ENCODE data around the gene MTNR1A. TPM values are rescaled to one million over a fixed set of nuclear protein-coding genes. Genes with fewer than 3 reads are reported as not detected.

The MTNR1A gene
- total and polyA plus RNA-seq, 2 donors (not counting 1 experiment from before 2014, with no cell fraction given), result not detected

GRCh38 chr4:186593587-186593973 lies 38.2 kb upstream of the MTNR1A start:
- Histone ChIP-seq H4K20me1 (ENCODE audit: control insufficient read depth, insufficient read depth, low read length, poor library complexity, severe bottlenecking) (no peaks in the 10 kb centered on the region), H3K36me3 (replicated peaks in 1 of 2; ENCODE audit: control extremely low read depth in 1 of 2, control insufficient read depth in 1 of 2, extremely low read depth in 1 of 2, insufficient read depth in 2 of 2, low read length in 1 of 2) (no peaks in the 10 kb centered on the region), H3K4me2 (replicated peaks; ENCODE audit: low read depth, low read length, poor library complexity, severe bottlenecking) (no peak overlapping the region), H3K4me3 (ENCODE audit: control extremely low read depth in 1 of 5, extremely low read depth in 1 of 5, insufficient read depth in 1 of 5, low read depth in 2 of 5, low read length in 4 of 5) (no peak overlapping the region), H3K27ac (ENCODE audit: low read length in 2 of 2) (no peak overlapping the region), H3K9ac (ENCODE audit: low read length) (no peak overlapping the region), H3K9me3 (ENCODE audit: control extremely low read depth in 1 of 3, control insufficient read depth in 2 of 3, insufficient read depth in 1 of 3, low read length in 2 of 3) (peaks cover 0 to 4% (median 0%) of the 10 kb centered on the region in 3 donors), H3K4me1 (ENCODE audit: control insufficient read depth in 2 of 2, insufficient read depth in 2 of 2, low read length in 2 of 2) (no peaks in the 10 kb centered on the region), H2AFZ (ENCODE audit: insufficient read depth, low read depth, low read length, poor library complexity, severe bottlenecking) (no peak overlapping the region), H3K27me3 (replicated peaks in 1 of 4; ENCODE audit: control extremely low read depth in 1 of 4, control insufficient read depth in 3 of 4, insufficient read depth in 4 of 4, low read length in 3 of 4) (no peaks in the 10 kb centered on the region), H3K79me2 (ENCODE audit: control insufficient read depth, insufficient read depth, low read length) (no peaks in the 10 kb centered on the region)
- Mint-ChIP-seq H3K4me3 (no peak overlapping the region), H3K27me3 (no peaks in the 10 kb centered on the region), H3K4me1 (no peaks in the 10 kb centered on the region), H3K9me3 (ENCODE audit: insufficient read depth) (no peaks in the 10 kb centered on the region), H3K27ac (no peak overlapping the region)
- 86% methylated on average over 4 of the region's 7 CpGs for WGBS (ENCODE audit: insufficient coverage)
- ChIA-PET POLR2A (no interaction called here), CTCF (no interaction called here)
- TF ChIP-seq EZH2 (IDR thresholded peaks at IDR 0.05; ENCODE audit: borderline replicate concordance, insufficient read depth, low read depth, low read length, poor library complexity, severe bottlenecking), result no peak
- TF ChIP-seq, protein P1, sequence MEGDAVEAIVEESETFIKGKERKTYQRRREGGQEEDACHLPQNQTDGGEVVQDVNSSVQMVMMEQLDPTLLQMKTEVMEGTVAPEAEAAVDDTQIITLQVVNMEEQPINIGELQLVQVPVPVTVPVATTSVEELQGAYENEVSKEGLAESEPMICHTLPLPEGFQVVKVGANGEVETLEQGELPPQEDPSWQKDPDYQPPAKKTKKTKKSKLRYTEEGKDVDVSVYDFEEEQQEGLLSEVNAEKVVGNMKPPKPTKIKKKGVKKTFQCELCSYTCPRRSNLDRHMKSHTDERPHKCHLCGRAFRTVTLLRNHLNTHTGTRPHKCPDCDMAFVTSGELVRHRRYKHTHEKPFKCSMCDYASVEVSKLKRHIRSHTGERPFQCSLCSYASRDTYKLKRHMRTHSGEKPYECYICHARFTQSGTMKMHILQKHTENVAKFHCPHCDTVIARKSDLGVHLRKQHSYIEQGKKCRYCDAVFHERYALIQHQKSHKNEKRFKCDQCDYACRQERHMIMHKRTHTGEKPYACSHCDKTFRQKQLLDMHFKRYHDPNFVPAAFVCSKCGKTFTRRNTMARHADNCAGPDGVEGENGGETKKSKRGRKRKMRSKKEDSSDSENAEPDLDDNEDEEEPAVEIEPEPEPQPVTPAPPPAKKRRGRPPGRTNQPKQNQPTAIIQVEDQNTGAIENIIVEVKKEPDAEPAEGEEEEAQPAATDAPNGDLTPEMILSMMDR (IDR thresholded peaks at IDR 0.05), result no peak
- intact Hi-C loops (cut with micrococcal nuclease), result no loop called here
- DNase-seq, result no peak
- no peak for ATAC-seq (ENCODE audit: low read depth)

- no peak overlapping the region for H3K27ac Mint-ChIP-seq
- Histone ChIP-seq H3K4me2 (replicated peaks; ENCODE audit: low read depth, low read length, poor library complexity, severe bottlenecking) (no peak overlapping the region), H3K4me3 (ENCODE audit: control extremely low read depth in 1 of 5, extremely low read depth in 1 of 5, insufficient read depth in 1 of 5, low read depth in 2 of 5, low read length in 4 of 5) (no peak overlapping the region), H3K36me3 (replicated peaks in 1 of 2; ENCODE audit: control extremely low read depth in 1 of 2, control insufficient read depth in 1 of 2, extremely low read depth in 1 of 2, insufficient read depth in 2 of 2, low read length in 1 of 2) (no peaks in the 10 kb centered on the region), H4K20me1 (ENCODE audit: control insufficient read depth, insufficient read depth, low read length, poor library complexity, severe bottlenecking) (no peaks in the 10 kb centered on the region), H3K9me3 (ENCODE audit: control extremely low read depth in 1 of 3, control insufficient read depth in 2 of 3, insufficient read depth in 1 of 3, low read length in 2 of 3) (peaks cover 0 to 4% (median 0%) of the 10 kb centered on the region in 3 donors), H3K27ac (ENCODE audit: low read length in 2 of 2) (no peak overlapping the region), H3K27me3 (replicated peaks in 1 of 4; ENCODE audit: control extremely low read depth in 1 of 4, control insufficient read depth in 3 of 4, insufficient read depth in 4 of 4, low read length in 3 of 4) (no peaks in the 10 kb centered on the region), H3K4me1 (ENCODE audit: control insufficient read depth in 2 of 2, insufficient read depth in 2 of 2, low read length in 2 of 2) (no peaks in the 10 kb centered on the region), H2AFZ (ENCODE audit: insufficient read depth, low read depth, low read length, poor library complexity, severe bottlenecking) (no peak overlapping the region), H3K9ac (ENCODE audit: low read length) (no peak overlapping the region), H3K79me2 (ENCODE audit: control insufficient read depth, insufficient read depth, low read length) (no peaks in the 10 kb centered on the region)
- TF ChIP-seq EZH2 (IDR thresholded peaks at IDR 0.05; ENCODE audit: borderline replicate concordance, insufficient read depth, low read depth, low read length, poor library complexity, severe bottlenecking), result no peak
- TF ChIP-seq, protein P1 (IDR thresholded peaks at IDR 0.05), result no peak
- DNase-seq, result no peak
- H3K9me3 Mint-ChIP-seq (ENCODE audit: insufficient read depth), result no peaks in the 10 kb centered on the region
- H3K4me3 Mint-ChIP-seq, result no peak overlapping the region
- POLR2A ChIA-PET, result no interaction called here
- CTCF ChIA-PET, result no interaction called here
- H3K4me1 Mint-ChIP-seq, result no peaks in the 10 kb centered on the region
- intact Hi-C loops (cut with micrococcal nuclease), result no loop called here
- ATAC-seq (ENCODE audit: low read depth), result no peak
- 85% methylated on average over 9 of the region's 13 CpGs for WGBS (ENCODE audit: insufficient coverage)
- H3K27me3 Mint-ChIP-seq, result no peaks in the 10 kb centered on the region
Measured at GRCh38 chr4:186592966-186593586, 37.7 kb upstream of the MTNR1A start.
